ENCODE results near the gene PXK.
A peak's percentile ranks its signal among the peaks of the same experiment; 100 is the strongest.
"Not testable (repeated sequence)": the region's sequence is repeated elsewhere in the genome, so short reads cannot be mapped to it uniquely, and the experiment has no call there.

Gene PXK

GRCh38 chr3:58332575-58333188 lies at the start of gene PXK:
Gene PXK (plus strand): TSS chr3:58332892. CDS start chr3:58332989, 97 bp downstream.
- DNase-seq: no peak

- no peak for DNase-seq
These were observed 47.4 kb upstream of the PXK start for GRCh38 chr3:58285334-58285733.

- DNase-seq: no peak
These were observed 45.3 kb upstream of the PXK start for GRCh38 chr3:58287354-58287753.

- no peak for DNase-seq
These were observed 44.5 kb upstream of the PXK start for GRCh38 chr3:58288011-58288728.

GRCh38 chr3:58288964-58289613 lies 43.6 kb upstream of the PXK start:
- not testable (repeated sequence) for DNase-seq

- DNase-seq: not testable (repeated sequence)
These were observed 42.2 kb upstream of the PXK start for GRCh38 chr3:58290446-58290845.

GRCh38 chr3:58291671-58292338 lies 40.9 kb upstream of the PXK start:
- DNase-seq: no peak

- DNase-seq: no peak
These were observed 39.8 kb upstream of the PXK start for GRCh38 chr3:58292866-58293265.

- DNase-seq: no peak
These were observed 39.2 kb upstream of the PXK start for GRCh38 chr3:58293516-58293915.

- DNase-seq: no peak
These were observed 36.4 kb upstream of the PXK start for GRCh38 chr3:58296269-58296668.

GRCh38 chr3:58296843-58297242 lies 35.8 kb upstream of the PXK start:
- no peak for DNase-seq

GRCh38 chr3:58298190-58298589 lies 34.5 kb upstream of the PXK start:
- DNase-seq: no peak

GRCh38 chr3:58299075-58299474 lies 33.6 kb upstream of the PXK start:
- no peak for DNase-seq

GRCh38 chr3:58299839-58300516 lies 32.7 kb upstream of the PXK start:
- DNase-seq: no peak

- DNase-seq: peak; percentile 74
These were observed 26.6 kb upstream of the PXK start, which contains the start of the genes HTD2 and RPP14 for GRCh38 chr3:58305882-58306711. Gene HTD2 (plus strand): TSS chr3:58306520. CDS start chr3:58317614, 11,094 bp downstream. Gene RPP14 (plus strand): TSS chr3:58306245. CDS start chr3:58310330, 4,085 bp downstream.

GRCh38 chr3:58307639-58308215 lies 25.0 kb upstream of the PXK start:
- no peak for DNase-seq

- no peak for DNase-seq
These were observed 24.0 kb upstream of the PXK start for GRCh38 chr3:58308728-58309127.

- DNase-seq: no peak
These were observed 14.9 kb upstream of the PXK start for GRCh38 chr3:58317811-58318210.

- DNase-seq: no peak
These were observed 10.9 kb upstream of the PXK start for GRCh38 chr3:58321791-58322190.

- no peak for DNase-seq
These were observed 9.9 kb upstream of the PXK start for GRCh38 chr3:58322793-58323192.

Measured in NCI-H2107 (cell line).